Muscle of back (tissue), 11 donors: ENCODE results near the gene GRHL3. TPM values are rescaled to one million over a fixed set of nuclear protein-coding genes. Genes with fewer than 3 reads are reported as not detected.

ENCODE experiments used
- DNase-seq, 3 donors: peaks; one replicate each; pipeline versions ENCODE4 v3.0.0 to v3.0.0-alpha.2; 2013
- polyA plus RNA-seq, 10 donors: library from polyadenylated mRNA; unstranded; fragments of 120-200 nt; gene quantifications; one replicate each; pipeline ENCODE4 v1.2.1, GENCODE V29; 2013; ENCODE audit not compliant: insufficient read length in 10 of 10

GRHL3 gene
- polyA plus RNA-seq, 10 donors = 0.08 to 10.4 (median 0.16) TPM; not detected in 2

DNA sequence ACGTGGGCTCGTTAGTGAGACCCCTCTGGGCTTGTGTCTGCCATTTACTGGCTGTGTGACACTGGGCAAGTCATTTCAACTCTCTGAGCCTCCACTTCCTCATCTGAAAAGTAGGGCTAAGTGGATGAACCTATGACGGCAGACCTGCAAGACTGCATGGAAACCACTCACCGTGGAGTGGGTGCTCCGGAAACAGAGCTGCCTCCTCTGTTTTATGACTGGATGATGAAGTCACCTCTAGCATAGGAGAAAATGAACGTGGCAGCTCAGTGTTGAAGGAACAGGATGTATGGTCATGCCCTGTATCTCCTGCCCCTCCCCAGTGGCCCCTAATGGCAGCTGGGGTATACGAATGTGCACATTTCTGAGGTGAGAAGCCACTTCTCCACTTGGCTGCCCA lies 53.9 kb downstream of the GRHL3 start:
- DNase-seq = no peak

DNA sequence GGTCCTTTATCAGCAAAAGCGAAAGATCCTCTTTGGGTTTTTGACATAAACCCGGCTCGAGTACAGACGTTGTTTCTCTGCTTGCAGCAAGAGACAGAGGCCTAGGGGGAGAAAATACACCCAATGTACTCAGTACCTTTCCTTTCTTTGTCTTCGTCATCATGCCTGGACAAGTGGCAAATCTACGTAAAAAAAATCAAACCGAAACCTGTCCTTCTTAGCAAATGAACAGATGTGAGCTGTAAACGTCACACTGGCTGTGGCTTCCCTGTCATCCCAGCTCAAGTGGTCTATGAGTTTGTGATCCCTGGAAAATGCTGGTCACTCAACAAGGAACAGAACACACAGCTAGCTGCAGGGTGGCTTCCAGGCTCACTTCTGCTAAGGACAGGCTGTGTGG lies 54.6 kb downstream of the GRHL3 start:
- no peak for DNase-seq

DNA sequence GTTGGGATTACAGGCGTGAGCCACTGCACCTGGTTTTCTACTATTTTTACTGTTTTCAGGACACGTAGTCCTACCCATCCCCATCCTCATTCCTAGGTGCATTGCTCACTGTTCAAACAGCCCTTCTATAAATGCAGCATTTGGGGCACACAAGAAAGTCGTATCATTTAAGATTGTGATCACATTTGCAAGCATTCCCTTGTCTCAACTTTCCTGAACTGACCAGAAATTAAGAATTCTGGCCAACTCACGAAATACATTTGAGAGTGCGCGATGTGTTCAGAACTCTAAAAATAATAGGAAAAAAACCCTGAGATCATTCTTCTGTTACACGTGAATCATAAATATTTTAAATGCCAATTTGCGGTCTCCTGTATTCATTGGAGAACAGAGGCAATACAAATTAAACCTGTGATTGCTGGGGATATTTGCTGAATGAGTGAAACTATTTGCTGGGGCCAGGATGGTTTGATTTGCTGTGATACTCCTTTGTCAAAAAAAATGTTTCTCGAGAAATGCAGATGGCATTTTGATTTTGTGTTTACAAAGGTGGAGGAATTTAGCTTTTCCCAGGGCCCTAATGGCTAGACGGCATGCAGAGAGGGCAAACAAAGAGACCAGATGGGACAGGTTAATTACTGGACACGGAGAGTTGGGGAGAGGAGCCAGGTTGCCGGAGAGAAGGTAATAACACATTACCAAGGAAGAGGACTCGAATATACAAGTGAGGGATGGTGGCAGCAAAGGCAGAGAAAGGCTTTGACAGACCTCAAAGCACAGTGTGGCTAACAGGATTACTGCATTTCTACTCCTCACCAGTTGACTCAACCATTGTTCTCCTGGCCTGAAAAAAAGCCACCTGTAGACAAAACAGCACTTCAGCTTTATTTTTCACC lies 56.0 kb downstream of the GRHL3 start:
- no peak for DNase-seq

DNA sequence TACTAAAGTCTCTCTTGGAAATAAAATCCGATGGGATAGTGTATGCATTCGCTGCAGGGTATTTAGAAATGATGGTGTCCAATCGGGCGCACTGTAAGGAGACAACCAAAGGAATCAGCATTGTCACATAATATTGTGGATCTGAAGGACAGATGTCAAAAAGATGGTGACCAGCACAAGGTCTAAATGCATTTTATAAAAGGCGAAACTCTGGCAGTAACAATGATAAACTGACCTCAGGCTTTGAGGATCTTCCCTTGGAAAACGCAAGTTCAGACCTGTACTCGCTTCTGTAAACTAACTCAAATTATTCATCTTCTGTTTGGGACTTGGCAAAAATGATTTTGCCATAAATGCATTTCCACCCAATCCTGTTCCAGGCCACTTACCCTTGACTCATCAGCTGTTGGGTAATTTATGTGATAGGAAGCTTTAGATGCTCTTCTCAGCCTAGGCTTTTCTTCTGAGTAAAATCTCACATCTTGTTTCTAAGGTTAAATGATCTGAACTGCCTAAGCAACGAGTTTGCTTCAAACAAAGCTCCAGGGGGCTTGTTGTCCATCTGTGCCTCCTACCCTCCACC lies 60.7 kb downstream of the GRHL3 start:
- DNase-seq = no peak

DNA sequence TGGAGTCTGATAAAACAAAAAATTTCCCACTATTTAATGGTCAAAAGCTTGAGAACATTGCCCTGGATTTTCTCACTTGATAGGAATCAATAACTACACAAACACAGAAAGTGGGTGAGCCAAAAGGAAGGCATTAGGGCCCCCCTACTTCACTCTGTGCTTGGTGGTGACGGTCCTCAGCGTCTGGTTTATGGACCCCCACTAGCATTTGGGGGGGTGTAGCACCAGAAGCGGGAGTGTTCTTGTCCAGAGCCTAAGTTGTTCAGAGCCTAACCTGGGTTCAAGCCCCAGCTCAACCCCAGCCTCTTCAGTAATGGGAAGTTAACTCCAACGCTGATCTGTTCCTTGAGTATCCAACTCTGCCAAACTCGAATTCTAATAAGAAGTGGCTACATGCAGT lies 61.4 kb downstream of the GRHL3 start:
- no peak for DNase-seq

DNA sequence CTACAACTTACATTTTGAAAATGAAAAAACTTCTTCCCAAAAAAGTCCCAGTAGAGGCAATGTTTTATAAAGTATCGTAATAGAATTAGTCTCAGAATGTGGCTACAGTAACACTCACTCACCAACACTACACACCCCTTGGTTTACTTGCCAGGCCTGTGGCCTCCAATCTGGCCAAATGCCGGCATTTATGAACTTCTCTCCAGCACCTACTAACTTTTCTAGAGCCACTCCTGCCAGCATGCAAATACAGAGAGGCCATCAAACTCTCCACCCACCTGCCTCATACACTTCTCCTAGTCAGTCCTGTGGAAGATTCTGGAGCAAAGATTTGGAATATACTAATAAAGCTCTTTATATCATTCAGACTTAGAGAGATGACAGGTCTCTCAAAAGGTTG lies 62.1 kb downstream of the GRHL3 start:
- DNase-seq = no peak

DNA sequence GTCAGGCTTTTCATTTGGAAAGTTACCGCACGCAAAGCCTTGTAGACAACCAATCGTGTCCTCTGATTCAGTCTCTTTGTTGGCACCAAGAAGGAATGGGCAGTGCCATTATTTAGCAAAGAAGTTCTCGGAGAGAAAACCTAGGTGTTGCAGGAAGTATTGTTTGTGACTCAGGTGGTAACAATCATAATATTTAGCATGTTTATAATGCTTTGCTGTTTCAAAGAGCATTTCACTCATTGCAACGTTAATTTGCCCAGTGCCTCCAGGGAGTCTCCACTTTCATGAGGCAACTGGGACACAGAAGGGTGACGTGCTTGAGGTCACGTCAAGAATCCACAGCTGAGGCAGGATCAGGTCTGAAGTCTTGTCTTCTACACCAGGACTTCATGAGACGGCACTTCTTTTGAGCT lies 63.0 kb downstream of the GRHL3 start:
- DNase-seq = no peak

DNA sequence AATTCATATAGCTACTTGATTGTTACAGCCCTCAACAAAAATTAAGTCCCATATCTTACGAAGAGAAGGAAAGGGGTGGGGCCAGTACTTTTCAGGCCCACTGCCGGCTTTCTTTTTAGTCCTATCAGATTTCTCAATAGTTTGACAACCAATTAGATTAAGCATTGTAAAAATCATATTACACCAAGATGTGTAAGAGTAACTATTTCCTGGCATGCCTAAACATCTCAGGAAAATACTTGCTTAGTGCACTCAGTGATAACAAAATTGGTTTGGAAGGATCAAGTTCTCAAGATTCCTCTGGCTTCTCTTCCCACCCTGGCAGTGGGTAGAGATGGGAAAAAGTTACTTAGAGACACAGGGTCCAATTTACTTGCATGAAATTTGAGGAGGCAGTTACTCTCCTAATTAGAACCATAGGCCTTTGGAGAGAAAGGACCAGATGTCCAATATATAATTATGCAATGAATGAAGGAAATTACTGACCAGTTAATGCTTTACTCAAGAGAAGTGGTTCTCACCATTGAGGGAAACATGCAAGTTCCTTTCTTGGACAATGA lies 64.3 kb downstream of the GRHL3 start:
- DNase-seq = no peak

DNA sequence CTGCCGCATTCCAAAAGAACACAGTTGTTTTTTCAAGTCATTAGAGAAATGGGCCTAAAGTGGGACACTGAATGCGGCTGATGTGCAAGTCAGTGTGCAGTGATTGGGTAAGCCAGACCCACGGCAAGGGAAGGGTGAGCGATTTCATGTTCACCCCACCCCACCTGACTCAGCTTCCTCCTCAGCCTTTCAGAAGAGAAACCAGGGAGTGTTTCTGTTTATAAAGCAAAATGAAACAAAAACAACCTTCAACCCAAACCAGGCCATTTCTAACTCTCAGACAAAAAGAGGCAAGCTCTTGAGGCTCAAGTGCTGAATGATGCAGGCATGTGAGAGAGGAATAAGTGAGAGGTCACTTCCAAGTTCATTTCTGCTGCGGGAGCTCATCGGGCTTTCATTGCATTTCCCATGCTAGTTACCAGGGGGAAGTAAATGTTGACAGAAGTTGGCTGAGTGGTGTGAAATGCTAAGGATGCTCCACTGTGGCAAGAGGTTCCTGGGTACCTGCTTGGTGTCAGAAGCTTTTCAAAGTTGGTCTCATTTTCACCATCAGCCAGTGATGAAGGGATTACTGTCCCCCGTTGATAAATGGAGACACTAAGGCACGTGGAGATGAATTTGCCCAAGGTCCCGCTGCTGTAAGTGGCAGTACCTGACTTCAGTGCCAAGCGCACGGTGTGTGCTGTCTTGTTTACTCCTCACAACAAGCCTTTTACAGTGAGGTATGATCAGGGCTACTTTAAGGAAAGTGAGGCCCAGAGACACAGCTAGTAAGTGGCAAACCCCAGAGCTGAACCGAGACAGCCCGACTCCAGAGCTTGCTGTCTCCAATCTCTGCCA lies 65.3 kb downstream of the GRHL3 start:
- no peak for DNase-seq

DNA sequence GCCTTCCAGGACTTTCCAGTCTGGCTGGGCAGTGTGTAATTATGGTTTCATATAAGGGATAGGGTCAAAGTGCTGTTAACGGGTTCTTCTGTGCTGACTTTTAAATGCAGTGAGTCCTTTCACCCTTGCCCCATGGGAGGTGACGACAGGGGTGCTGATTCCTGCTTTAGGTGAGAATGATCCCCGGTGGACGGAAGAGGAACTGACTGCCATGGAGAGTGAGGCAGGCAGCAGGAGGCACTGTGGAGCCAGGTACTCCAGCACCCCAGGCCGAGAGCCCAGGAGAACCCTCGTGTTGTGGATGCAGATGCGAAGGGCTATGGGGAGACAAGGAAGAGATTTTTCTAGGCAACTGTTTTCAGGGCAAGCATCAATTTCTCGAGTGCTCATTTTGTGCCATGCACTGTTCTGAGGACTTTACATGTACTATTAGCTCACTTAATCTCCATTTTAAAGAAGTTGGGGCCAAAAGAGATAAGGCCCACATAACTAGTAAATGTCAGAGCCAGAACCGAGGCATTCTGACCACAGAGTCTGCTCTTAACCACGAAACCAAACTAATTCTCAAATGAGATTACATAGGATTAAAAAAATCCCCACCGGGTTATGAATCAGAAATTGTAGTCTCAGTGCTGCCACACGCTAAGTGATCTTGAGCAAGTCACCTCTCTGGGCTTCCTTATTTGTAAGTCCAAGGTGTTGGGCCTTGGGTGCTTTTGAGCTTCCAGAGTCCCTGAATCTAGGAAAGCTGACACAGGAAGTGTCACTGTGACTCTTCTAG lies 66.2 kb downstream of the GRHL3 start:
- DNase-seq = no peak

DNA sequence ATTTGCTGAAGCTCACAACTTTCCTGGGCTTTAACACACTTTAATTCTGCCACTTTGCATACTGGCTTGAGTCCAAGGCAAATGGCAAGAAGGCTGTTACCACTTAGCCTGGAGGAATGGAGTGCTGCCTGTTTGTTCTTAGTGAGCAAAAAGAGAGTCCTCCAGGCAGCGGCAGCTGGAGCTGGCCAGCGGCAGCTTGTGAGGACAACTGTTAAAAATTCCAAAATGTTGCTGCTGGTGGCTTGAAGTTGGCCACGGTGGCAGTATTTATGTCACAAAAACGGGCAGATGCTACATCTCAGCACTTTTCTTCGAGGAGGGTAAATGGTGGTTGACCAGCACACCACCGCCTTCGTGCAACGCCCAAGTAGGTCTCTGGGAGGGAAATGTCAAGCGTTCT lies 67.1 kb downstream of the GRHL3 start:
- DNase-seq = no peak

DNA sequence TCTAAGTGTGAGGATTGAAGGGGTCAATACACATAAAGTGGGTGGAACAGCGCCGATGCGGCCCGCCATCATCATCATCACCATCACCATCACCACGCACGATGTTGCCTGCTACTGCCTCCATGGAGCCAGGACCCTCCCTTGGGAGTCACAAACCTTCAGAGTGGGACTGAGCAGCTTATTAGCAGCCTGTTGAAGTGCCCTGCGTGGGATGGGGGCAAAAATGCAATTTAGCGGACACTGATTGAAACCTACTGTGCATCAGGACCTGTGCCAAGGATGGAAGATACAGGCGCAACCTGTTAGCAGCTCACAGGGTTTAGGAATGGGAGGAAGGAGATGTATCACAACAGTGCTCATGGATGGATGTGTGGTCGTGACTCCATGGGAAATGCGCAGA lies 67.8 kb downstream of the GRHL3 start:
- DNase-seq = no peak

DNA sequence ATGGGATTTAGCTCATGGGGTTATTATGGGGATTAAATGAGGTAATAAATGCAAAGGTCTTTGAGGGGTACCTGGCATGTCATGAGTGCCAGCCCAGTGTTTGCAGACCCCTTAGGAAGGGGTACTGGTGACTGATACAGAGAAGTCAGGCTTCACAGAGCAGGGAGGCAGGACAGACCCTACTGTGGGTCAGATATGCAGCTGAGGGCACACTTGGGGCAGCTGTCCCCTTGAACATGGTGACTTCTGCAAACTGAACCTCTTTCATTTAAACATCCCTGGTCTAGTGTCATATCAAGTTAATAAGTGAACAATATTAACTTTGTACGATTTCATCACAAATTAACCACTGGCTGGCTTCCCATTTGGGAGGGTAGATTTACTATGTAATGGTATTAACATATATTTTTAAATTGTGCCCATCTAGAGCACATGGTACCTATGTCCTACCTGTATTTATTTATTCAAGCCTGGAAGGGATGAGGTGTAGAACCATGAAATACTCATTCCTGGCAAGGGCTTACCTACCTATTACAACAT lies 68.5 kb downstream of the GRHL3 start:
- DNase-seq = no peak

DNA sequence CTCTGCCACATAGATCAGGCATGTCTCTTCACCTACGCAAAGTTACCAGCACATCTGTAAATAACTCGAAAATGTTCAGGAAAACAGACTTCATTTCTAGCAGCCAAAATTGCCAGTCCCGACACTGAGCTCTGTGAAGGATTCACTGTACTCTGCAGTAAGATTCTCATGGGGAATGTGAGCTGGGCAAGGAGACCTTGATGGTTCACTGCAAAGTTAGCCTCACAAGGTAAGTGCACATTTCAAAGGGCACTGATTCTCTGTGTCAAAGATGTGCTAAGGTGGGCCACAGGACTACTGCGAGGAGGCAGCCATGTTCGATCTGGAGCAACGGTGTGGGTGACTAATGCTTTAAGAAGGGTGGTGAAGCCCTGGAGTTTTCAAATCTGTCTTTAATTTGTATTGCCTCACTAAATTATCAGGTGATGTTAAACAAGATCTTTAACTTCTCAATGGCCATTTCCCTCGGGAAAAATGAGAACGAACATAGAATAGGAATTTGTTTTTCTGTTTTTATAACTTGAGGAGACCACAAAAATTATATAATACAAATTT lies 69.3 kb downstream of the GRHL3 start:
- DNase-seq = no peak

DNA sequence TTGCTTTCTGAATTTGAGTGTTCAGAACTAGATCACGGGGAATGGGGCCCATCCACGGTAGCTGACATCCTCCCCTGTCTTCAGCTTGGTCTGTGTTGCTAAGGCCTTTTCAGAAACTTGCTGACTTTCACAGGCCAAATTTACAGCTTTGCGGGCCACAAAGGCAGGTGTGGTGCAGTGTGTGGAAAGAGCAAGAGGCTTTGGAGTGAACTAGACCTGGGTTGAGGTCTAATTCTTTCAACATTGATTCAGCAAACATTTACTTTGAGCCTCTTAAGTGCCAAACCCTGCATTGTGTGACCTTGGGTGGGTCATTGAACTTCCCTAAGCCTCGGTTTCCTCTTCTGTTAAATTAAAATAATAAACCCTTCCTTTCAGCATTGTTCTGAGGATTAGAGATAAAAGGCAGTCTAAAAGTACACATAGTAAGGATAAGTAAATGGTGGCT lies 70.1 kb downstream of the GRHL3 start:
- DNase-seq = no peak

DNA sequence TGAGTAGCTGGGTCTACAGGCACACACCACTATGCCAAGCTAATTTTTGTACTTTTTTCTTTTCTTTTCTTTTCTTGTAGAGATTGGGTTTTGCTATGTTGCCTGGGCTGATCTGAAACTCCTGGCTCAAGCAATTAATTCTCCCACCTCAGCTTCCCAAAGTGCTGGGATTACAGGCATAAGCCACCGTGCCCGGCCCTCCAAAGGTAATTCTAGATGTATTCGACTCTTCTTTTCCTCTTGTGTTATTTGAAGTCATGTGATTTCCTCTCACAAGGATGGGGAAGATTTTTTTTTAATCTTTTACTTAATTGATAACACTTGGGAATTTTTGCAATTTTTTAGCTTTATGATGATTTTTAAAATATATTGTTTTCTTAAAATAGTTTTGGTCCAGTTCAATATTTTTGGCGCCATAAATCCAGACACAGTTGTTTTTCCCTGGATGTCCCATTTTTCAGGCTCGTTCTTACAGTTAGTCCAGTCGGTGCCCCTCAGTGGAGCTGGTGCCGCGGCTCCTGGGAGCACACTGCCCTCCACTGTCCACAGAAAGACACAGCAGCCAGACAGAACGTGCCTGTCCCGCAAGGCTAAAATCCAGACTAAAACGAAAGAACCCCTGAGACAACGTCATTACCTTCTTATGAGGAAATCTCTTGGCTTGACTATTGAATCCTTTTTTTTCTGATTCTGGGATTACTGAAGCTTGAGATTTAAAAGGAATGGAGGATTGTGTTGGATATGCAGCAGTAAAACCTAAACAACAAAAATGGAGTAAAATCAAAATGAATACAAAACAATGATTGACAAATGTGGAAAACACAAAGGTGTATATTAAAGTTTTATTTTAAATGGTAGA lies 72.0 kb downstream of the GRHL3 start:
- DNase-seq = peak in 2 of 3 donors; percentile 76 to 86

DNA sequence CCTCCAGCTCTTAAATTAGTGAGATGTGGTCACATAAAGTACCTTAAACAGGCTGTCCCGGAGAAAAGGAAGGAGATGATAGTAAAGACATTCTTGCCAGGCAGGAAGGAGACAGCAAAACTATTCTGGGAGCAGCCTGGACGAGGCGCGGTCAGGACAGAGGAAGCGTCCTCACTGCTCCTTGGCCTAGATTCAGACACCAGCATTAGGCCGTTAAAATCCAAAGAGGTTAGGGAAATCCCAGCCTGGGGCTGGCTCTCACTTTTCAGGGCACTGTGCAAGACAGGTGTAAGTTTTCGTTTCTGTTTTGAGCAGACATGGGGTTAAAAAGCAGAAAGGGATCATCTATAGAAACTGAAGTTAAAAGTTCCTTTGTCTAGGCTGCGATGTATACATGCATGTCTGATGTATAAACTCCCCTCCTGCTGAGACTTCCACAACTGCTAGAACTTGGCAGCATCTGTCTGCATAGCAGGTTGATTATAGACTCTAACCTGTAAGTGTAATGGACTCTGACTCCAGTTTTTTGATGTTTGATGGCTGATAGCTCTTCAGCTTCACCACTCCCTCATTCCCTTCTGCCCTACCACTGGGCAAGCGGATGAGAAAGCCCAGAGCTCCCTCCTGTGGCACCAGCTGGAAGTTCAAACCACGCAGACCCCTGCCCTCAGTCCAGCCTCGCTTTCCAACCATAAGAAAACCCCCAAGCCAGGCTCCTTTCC lies 72.9 kb downstream of the GRHL3 start:
- DNase-seq = peak in 1 of 3 donors; percentile 74

DNA sequence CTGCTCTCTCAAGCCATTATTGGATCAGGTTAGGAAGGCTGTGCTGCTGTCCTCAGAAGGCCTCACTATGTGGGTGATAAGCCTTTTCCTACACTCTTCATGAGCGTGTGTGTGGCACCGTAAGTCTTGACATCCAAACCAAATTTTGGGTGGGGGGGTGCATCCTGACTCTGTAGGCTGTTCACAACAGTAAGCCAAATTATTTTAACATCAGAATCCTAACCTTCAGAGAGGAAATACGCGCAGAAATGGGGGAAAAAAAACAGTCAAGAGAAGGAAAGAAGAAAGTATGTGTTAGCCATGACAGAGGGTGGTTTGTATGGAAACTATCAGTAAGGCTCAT lies 73.4 kb downstream of the GRHL3 start:
- no peak for DNase-seq

DNA sequence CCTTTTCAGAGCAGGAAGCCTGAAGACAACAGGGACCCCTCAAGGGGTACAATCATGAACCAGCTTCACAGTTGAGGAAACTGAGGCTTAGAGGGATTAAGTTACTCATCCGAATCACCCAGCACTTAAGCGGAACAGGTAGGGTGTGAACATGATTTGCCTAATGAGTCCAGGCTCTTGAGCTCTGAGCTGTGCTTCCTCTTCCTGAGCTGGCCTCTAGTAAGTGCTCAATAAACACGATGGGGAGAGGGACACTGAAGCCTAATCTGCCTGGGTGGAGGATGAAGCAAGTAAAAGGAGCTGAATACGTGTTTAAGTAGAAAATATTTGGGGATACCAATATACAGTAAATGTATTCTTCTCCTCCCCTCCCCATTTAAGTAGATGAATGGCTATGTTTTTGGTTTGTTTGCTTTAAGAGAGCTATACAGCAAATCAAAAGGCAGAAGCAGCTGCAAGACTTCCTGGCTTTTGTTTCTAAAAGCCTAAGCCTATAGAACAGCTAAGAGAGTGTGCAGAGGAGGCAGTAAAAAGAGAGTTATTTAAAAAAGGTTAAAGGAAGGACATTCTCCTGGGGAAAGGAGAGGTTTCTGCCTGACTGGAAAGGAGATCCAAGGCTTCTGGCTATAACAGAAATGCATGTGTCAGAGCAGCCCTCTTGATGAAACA lies 74.0 kb downstream of the GRHL3 start:
- DNase-seq = no peak
